NCI-H2171 (cell line): ENCODE results near the gene PTX3.

Experiments used
- DNase-seq: peaks from one replicate; lab custom pipeline; 2025; lab: John Stamatoyannopoulos, UW

PTX3 gene

GRCh38 chr3:157436583-157437291 lies at the start of gene PTX3:
PTX3 (plus strand) TSS chr3:157436850; CDS start chr3:157436934, 84 bp downstream.
- DNase-seq = no peak

- no peak for DNase-seq
Observed at GRCh38 chr3:157387708-157388435, 48.8 kb upstream of the PTX3 start.

- no peak for DNase-seq
Observed at GRCh38 chr3:157388976-157389375, 47.7 kb upstream of the PTX3 start.

- no peak for DNase-seq
Observed at GRCh38 chr3:157390713-157391515, 45.7 kb upstream of the PTX3 start.

GRCh38 chr3:157392104-157392503 lies 44.5 kb upstream of the PTX3 start:
- no peak for DNase-seq

- DNase-seq = no peak
Observed at GRCh38 chr3:157393113-157393512, 43.5 kb upstream of the PTX3 start.

GRCh38 chr3:157394411-157394810 lies 42.2 kb upstream of the PTX3 start:
- no peak for DNase-seq

GRCh38 chr3:157398598-157398997 lies 38.1 kb upstream of the PTX3 start:
- DNase-seq = no peak

GRCh38 chr3:157404381-157404780 lies 32.3 kb upstream of the PTX3 start:
- no peak for DNase-seq

GRCh38 chr3:157405457-157405856 lies 31.2 kb upstream of the PTX3 start:
- no peak for DNase-seq

- DNase-seq = no peak
Observed at GRCh38 chr3:157406394-157406793, 30.3 kb upstream of the PTX3 start.

- DNase-seq = no peak
Observed at GRCh38 chr3:157407769-157408168, 28.9 kb upstream of the PTX3 start.

- no peak for DNase-seq
Observed at GRCh38 chr3:157408499-157409149, 28.0 kb upstream of the PTX3 start.

- peak; percentile 64 for DNase-seq
Observed at GRCh38 chr3:157409516-157409915, 27.1 kb upstream of the PTX3 start.

- no peak for DNase-seq
Observed at GRCh38 chr3:157410945-157411344, 25.7 kb upstream of the PTX3 start.

GRCh38 chr3:157412323-157412855 lies 24.3 kb upstream of the PTX3 start:
- no peak for DNase-seq

- peak; percentile 87 for DNase-seq
Observed at GRCh38 chr3:157414861-157415260, 21.8 kb upstream of the PTX3 start.

GRCh38 chr3:157416347-157417087 lies 20.1 kb upstream of the PTX3 start:
- DNase-seq = no peak

- no peak for DNase-seq
Observed at GRCh38 chr3:157417247-157417646, 19.4 kb upstream of the PTX3 start.

- DNase-seq = no peak
Observed at GRCh38 chr3:157418104-157418503, 18.5 kb upstream of the PTX3 start.

GRCh38 chr3:157420606-157421130 lies 16.0 kb upstream of the PTX3 start:
- DNase-seq = no peak
